HFF-Myc (cell line): ENCODE measurements around the gene HK2.

Experiments
- DNase-seq: peaks from one replicate; pipeline ENCODE4 v3.0.0-alpha.2; 2011; ENCODE audit warnings: low read depth; ENCODE audit errors: extremely low read depth
- H3K4me3 ChIP-seq: replicated peaks from 2 replicates; pipeline ENCODE4 v1.5.1; 2011; ENCODE audit warnings: low read depth, mild to moderate bottlenecking, control low read depth, low read length
- CTCF ChIP-seq: IDR thresholded peaks from 2 replicates; pipeline ENCODE4 v1.5.1; 2012; ENCODE audit warnings: mild to moderate bottlenecking, low read depth, low read length, control low read depth; ENCODE audit errors: missing control alignments

Gene HK2

GRCh38 chr2:74935975-74936391 is 102.1 kb downstream of the HK2 start:
- no peak overlapping the region for H3K4me3 ChIP-seq
- DNase-seq, result no peak
- TF ChIP-seq CTCF, result no peak

- no peak for TF ChIP-seq CTCF
- no peak overlapping the region for H3K4me3 ChIP-seq
- DNase-seq, result no peak
Observed at GRCh38 chr2:74937221-74937880, 103.4 kb downstream of the HK2 start.

GRCh38 chr2:74938264-74938663 is 104.3 kb downstream of the HK2 start:
- no peak for DNase-seq
- no peak overlapping the region for H3K4me3 ChIP-seq
- TF ChIP-seq CTCF, result no peak

- no peak for DNase-seq
- TF ChIP-seq CTCF, result no peak
- no peak overlapping the region for H3K4me3 ChIP-seq
Observed at GRCh38 chr2:74939919-74940812, 106.2 kb downstream of the HK2 start.

GRCh38 chr2:74941284-74941683 is 107.4 kb downstream of the HK2 start:
- TF ChIP-seq CTCF, result no peak
- H3K4me3 ChIP-seq, result no peak overlapping the region
- DNase-seq, result no peak

- no peak for DNase-seq
- no peak overlapping the region for H3K4me3 ChIP-seq
- TF ChIP-seq CTCF, result no peak
Observed at GRCh38 chr2:74942263-74942662, 108.3 kb downstream of the HK2 start.
